H1 (cell line): Measurements from ENCODE around the gene KCNQ1OT1. TPM values are rescaled to one million over a fixed set of nuclear protein-coding genes. Genes with fewer than 3 reads are reported as not detected.

Source experiments
- CTCF ChIA-PET: fragments of 300-600 bp; sonication (Branson Sonifier 250); formaldehyde crosslinking; loops from one replicate; lab custom pipeline; 2021; ENCODE audit not compliant: partially characterized antibody; lab: Charles Lee
- POLR2A ChIA-PET: fragments of 300-600 bp; sonication (Branson Sonifier 250); formaldehyde crosslinking; loops from one replicate; lab custom pipeline; 2021; ENCODE audit warnings: inconsistent platforms; ENCODE audit not compliant: partially characterized antibody; lab: Charles Lee
- DNase-seq, 2 experiments: peaks; one replicate each; pipeline versions ENCODE4 v3.0.0 to v3.0.0-alpha.2; 2010 to 2022; ENCODE audit warnings: low spot score in 2 of 2, low read depth in 1 of 2, mixed read lengths in 1 of 2
- FAIRE-seq: peaks from 2 replicates; lab custom pipeline; 2011; peaks lifted over from hg19 to GRCh38; lab: Jason Lieb, UNC
- H2AFZ ChIP-seq: 2 replicates; pipeline ENCODE4 v1.8.1; 2012; ENCODE audit warnings: low read length, inconsistent platforms
- H2AK5ac ChIP-seq: 2 replicates; pipeline ENCODE4 v1.6.1; 2013; ENCODE audit warnings: low read depth, low read length
- H2BK120ac ChIP-seq: replicated peaks from 2 replicates; pipeline ENCODE3; 2013; ENCODE audit warnings: low read depth, low read length, inconsistent platforms
- H2BK12ac ChIP-seq: 2 replicates; pipeline ENCODE4 v1.6.1; 2013; ENCODE audit warnings: low read depth, low read length
- H2BK15ac ChIP-seq: 2 replicates; pipeline ENCODE4 v1.6.1; 2013; ENCODE audit warnings: low read length
- H2BK20ac ChIP-seq: 2 replicates; pipeline ENCODE4 v1.6.1; 2013; ENCODE audit warnings: low read length
- H2BK5ac ChIP-seq: 2 replicates; pipeline ENCODE4 v1.6.1; 2013; ENCODE audit warnings: low read depth, low read length
- H3K14ac ChIP-seq: 2 replicates; pipeline ENCODE4 v1.6.1; 2013; ENCODE audit warnings: inconsistent platforms; ENCODE audit not compliant: insufficient read length
- H3K18ac ChIP-seq: 2 replicates; pipeline ENCODE4 v1.6.1; 2013; ENCODE audit warnings: low read length; ENCODE audit errors: extremely low read depth
- H3K23ac ChIP-seq: 2 replicates; pipeline ENCODE4 v1.6.1; 2013; ENCODE audit warnings: inconsistent platforms; ENCODE audit not compliant: insufficient read length
- H3K23me2 ChIP-seq: 2 replicates; pipeline ENCODE4 v1.6.1; 2013; ENCODE audit warnings: low read depth, low read length
- H3K27ac ChIP-seq: 2 replicates; pipeline ENCODE4 v1.6.1; 2011; ENCODE audit warnings: low read depth, low read length, inconsistent platforms
- H3K27me3 ChIP-seq, 4 experiments: replicated peaks in 1 of 4; 1 replicate in 1 of 4; 2 replicates in 3 of 4; pipeline versions ENCODE4 v1.6.1 to v1.8.1; 2011 to 2013; ENCODE audit warnings: low read length in 3 of 4, mild to moderate bottlenecking in 3 of 4, inconsistent platforms in 2 of 4, mixed read lengths in 2 of 4, moderate library complexity in 1 of 4; ENCODE audit not compliant: control insufficient read depth in 3 of 4, insufficient read depth in 3 of 4; ENCODE audit errors: extremely low read depth in 1 of 4
- H3K36me3 ChIP-seq, 4 experiments: 2 replicates each; pipeline versions ENCODE4 v1.6.1 to v1.8.1; 2011 to 2013; ENCODE audit warnings: mild to moderate bottlenecking in 4 of 4, low read length in 3 of 4, moderate library complexity in 2 of 4, control low read depth in 1 of 4, inconsistent platforms in 1 of 4; ENCODE audit not compliant: insufficient read depth in 4 of 4, control insufficient read depth in 2 of 4
- H3K4ac ChIP-seq: replicated peaks from 2 replicates; pipeline ENCODE3; 2013; ENCODE audit warnings: low read length, low read depth, mixed read lengths, inconsistent platforms; ENCODE audit not compliant: insufficient read length
- H3K4me1 ChIP-seq, 4 experiments: replicated peaks in 1 of 4; 1 replicate in 1 of 4; 2 replicates in 3 of 4; pipeline versions ENCODE4 v1.6.1 to v1.8.1; 2011 to 2013; ENCODE audit warnings: low read length in 3 of 4, inconsistent platforms in 2 of 4, mixed read lengths in 1 of 4; ENCODE audit not compliant: insufficient read depth in 4 of 4, control insufficient read depth in 3 of 4
- H3K4me2 ChIP-seq, 2 experiments: 2 replicates each; pipeline versions ENCODE4 v1.6.1 to v1.8.1; 2011 to 2013; ENCODE audit warnings: low read depth in 2 of 2, low read length in 2 of 2, control low read depth in 1 of 2, inconsistent platforms in 1 of 2, mild to moderate bottlenecking in 1 of 2; ENCODE audit not compliant: insufficient read depth in 1 of 2
- H3K4me3 ChIP-seq, 4 experiments: fragments of 200-600, 300-600 bp in 1 of 4; sonication (generic), shearing (Covaris generic), sonication (Bioruptor Twin) in 1 of 4; 2 replicates each; pipeline versions ENCODE4 v1.5.1 to v1.8.1; 2011 to 2016; ENCODE audit warnings: low read length in 4 of 4, low read depth in 3 of 4, control low read depth in 2 of 4, inconsistent platforms in 2 of 4, mild to moderate bottlenecking in 2 of 4, mixed read lengths in 1 of 4, moderate library complexity in 1 of 4; ENCODE audit not compliant: insufficient read depth in 2 of 4; ENCODE audit errors: extremely low read depth in 1 of 4
- H3K56ac ChIP-seq: replicated peaks from 2 replicates; pipeline ENCODE3; 2013; ENCODE audit warnings: low read depth, mild to moderate bottlenecking, mixed read lengths, low read length, inconsistent platforms; ENCODE audit not compliant: insufficient read length
- H3K79me1 ChIP-seq: 2 replicates; pipeline ENCODE4 v1.6.1; 2013; ENCODE audit warnings: low read depth, low read length, control low read depth
- H3K79me2 ChIP-seq, 2 experiments: 2 replicates each; pipeline versions ENCODE4 v1.6.1 to v1.8.1; 2012 to 2013; ENCODE audit warnings: low read length in 2 of 2, mild to moderate bottlenecking in 2 of 2, inconsistent platforms in 1 of 2; ENCODE audit not compliant: insufficient read depth in 2 of 2, control insufficient read depth in 1 of 2
- H3K9ac ChIP-seq, 4 experiments: replicated peaks in 1 of 4; 1 replicate in 1 of 4; 2 replicates in 3 of 4; pipeline versions ENCODE4 v1.6.1 to v1.8.1; 2011 to 2013; ENCODE audit warnings: low read depth in 3 of 4, low read length in 3 of 4, control low read depth in 2 of 4, mild to moderate bottlenecking in 2 of 4, moderate library complexity in 2 of 4, inconsistent platforms in 1 of 4; ENCODE audit errors: extremely low read depth in 1 of 4
- H3K9me3 ChIP-seq, 2 experiments: 2 replicates each; pipeline versions ENCODE4 v1.6.1 to v1.8.1; 2012 to 2013; ENCODE audit warnings: mild to moderate bottlenecking in 2 of 2, moderate library complexity in 2 of 2, control low read depth in 1 of 2, inconsistent platforms in 1 of 2, low read depth in 1 of 2, low read length in 1 of 2, mixed read lengths in 1 of 2; ENCODE audit not compliant: insufficient read depth in 2 of 2
- H4K20me1 ChIP-seq, 2 experiments: replicated peaks in 1 of 2; 2 replicates each; pipeline versions ENCODE3 to v1.8.1; 2011 to 2013; ENCODE audit warnings: inconsistent platforms in 2 of 2, low read length in 2 of 2, mild to moderate bottlenecking in 1 of 2; ENCODE audit not compliant: insufficient read depth in 2 of 2, control insufficient read depth in 1 of 2
- H4K5ac ChIP-seq: 2 replicates; pipeline ENCODE4 v1.6.1; 2013; ENCODE audit warnings: low read length, low read depth, mixed read lengths, inconsistent platforms; ENCODE audit not compliant: insufficient read length
- H4K8ac ChIP-seq: 2 replicates; pipeline ENCODE4 v1.8.0; 2013; ENCODE audit warnings: mild to moderate bottlenecking, moderate library complexity, low read length, inconsistent platforms; ENCODE audit not compliant: insufficient read depth; ENCODE audit errors: extremely low read depth
- H4K91ac ChIP-seq: replicated peaks from 2 replicates; pipeline ENCODE3; 2013; ENCODE audit warnings: low read length, mixed read lengths, inconsistent platforms; ENCODE audit not compliant: insufficient read length
- EZH2 ChIP-seq: fragments of 200-600 bp; sonication (generic); IDR thresholded peaks from 2 replicates; pipeline ENCODE4 v1.7.1; 2012; ENCODE audit warnings: low read depth, mild to moderate bottlenecking, moderate library complexity, low read length, inconsistent platforms; ENCODE audit not compliant: severe bottlenecking
- GABPA ChIP-seq: IDR thresholded peaks from 2 replicates; pipeline ENCODE4 v1.6.1; 2011; ENCODE audit warnings: mild to moderate bottlenecking, low read length, moderate library complexity, borderline replicate concordance; ENCODE audit not compliant: insufficient read depth
- JUND ChIP-seq: IDR thresholded peaks from 2 replicates; pipeline ENCODE4 v1.6.1; 2011; ENCODE audit warnings: mild to moderate bottlenecking, improper control_type of control experiment, low read length
- SAP30 ChIP-seq: fragments of 300-600 bp; sonication (generic); IDR thresholded peaks from 2 replicates; pipeline ENCODE4 v1.7.1; 2012; ENCODE audit warnings: low read length, moderate library complexity, mild to moderate bottlenecking, inconsistent platforms; ENCODE audit not compliant: insufficient read depth, insufficient replicate concordance
- WGBS, 2 experiments: shearing (Covaris generic) in 1 of 2; methylation state at CpG; one replicate each; pipeline versions ENCODE4 v1.1.6 to v1.1.7; 2013 to 2015; ENCODE audit warnings: low lambda C conversion rate in 2 of 2, mixed read lengths in 2 of 2, inconsistent platforms in 1 of 2, low coverage in 1 of 2, missing lambda C conversion rate in 1 of 2; ENCODE audit not compliant: insufficient replicate concordance in 2 of 2, insufficient coverage in 1 of 2, insufficient read length in 1 of 2; ENCODE audit errors: extremely low coverage in 1 of 2, missing lambda C conversion rate in 1 of 2; 5-methylcytosine and 5-hydroxymethylcytosine counted together
- polyA plus RNA-seq, 7 experiments: library from polyadenylated mRNA; depleted of rRNA in 3 of 7; stranded (reverse) in 5 of 7; unstranded in 2 of 7; fragments of >200 nt in 5 of 7; fragments of 200-250 nt in 2 of 7; gene quantifications; 1 replicate in 5 of 7; 2 replicates in 1 of 7; 4 replicates in 1 of 7; pipeline versions ENCODE4 v1.2.1 to v1.2.3, GENCODE V29; 2011 to 2013; ENCODE audit warnings: missing spikeins in 2 of 7, mixed read lengths in 2 of 7
- total RNA-seq: library from RNA; stranded (reverse); fragmentation: NEBNext Ultra II Directional; extraction: Animal tissue kit (Norgen Biotek cat#: 25700); gene quantifications from 2 replicates; pipeline ENCODE4 v1.2.1, GENCODE V29; 2021
- TF ChIP-seq, protein P1 (sequence below), 3 experiments: IDR thresholded peaks; 1 replicate in 2 of 3; 2 replicates in 1 of 3; pipeline versions ENCODE4 v1.5.1 to v1.6.1; 2011; ENCODE audit warnings: low read length in 3 of 3, mild to moderate bottlenecking in 3 of 3, inconsistent platforms in 2 of 3, low read depth in 1 of 3, moderate library complexity in 1 of 3; ENCODE audit not compliant: insufficient read depth in 1 of 3; ENCODE audit errors: control extremely low read depth in 1 of 3
- TF ChIP-seq, protein P2 (sequence below): IDR thresholded peaks from 2 replicates; pipeline ENCODE4 v1.6.1; 2011; ENCODE audit warnings: low read length, improper control_type of control experiment

KCNQ1OT1 gene
- total and polyA plus RNA-seq, 2 of the 8 experiments (the other 6 are each of a cell fraction or from before 2014, with no cell fraction given): 0.21 to 1.2 TPM

DNA sequence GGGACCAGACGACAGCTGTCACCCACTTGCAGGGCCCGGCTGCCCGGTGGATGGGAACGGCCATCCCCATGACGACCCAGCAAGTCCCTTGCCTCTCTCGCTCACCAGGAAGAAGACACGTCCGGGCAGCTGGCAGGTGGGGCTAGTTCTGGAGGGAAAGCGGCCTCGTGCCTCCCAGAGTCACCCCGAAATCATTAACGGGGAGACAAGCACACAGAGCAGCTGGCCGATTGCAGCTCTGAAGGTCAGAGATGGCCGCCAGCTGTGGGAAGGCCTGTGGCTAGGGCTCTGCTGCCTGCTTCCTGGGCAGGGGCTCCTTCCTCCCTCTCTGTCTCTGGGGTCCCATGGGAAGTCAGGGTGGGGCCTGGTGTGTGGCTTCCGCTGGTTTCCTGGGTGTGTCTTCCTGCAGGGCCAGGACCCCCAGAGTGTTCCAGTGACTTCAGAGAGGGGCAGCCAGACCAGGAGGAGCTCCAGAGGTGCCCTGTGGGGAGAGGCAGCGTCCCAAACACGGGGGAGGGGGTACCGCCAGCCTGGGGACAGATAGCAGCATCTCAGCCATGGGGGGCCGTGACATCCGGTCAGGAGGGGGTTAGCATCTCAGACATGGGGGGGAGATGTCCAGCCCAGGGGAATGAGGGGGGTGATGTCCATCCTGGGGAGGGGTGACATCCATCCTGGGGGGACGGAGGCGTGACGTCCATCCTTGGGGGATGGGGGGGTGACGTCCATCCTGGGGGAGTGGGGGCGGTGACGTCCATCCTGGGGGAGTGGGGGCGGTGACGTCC is 140.1 kb downstream of the KCNQ1OT1 start:
- Histone ChIP-seq H3K79me1 (no peaks in the 10 kb centered on the region), H3K56ac (no peak overlapping the region), H2BK5ac (no peak overlapping the region), H4K20me1 (peaks cover 0 to 3% of the 10 kb centered on the region in 2 experiments), H3K4me3 (no peak overlapping the region), H3K9me3 (peaks cover 0 to 3% of the 10 kb centered on the region in 2 experiments; a peak in 2 of 4 replicates), H2BK120ac (no peak overlapping the region), H3K14ac (no peak overlapping the region), H3K4ac (no peak overlapping the region), H2BK12ac (no peak overlapping the region), H3K4me2 (no peak overlapping the region), H3K23ac (no peak overlapping the region), H2AK5ac (no peak overlapping the region), H2AFZ (no peak overlapping the region), H3K18ac (no peak overlapping the region), H3K9ac (no peak overlapping the region), H4K8ac (no peak overlapping the region; the same call in 1 of the 2 replicates), H4K91ac (no peak overlapping the region), H2BK20ac (no peak overlapping the region), H3K27ac (no peak overlapping the region), H3K36me3 (no peaks in the 10 kb centered on the region), H3K79me2 (no peaks in the 10 kb centered on the region), H2BK15ac (no peak overlapping the region), H3K27me3 (peaks cover 3 to 58% (median 29%) of the 10 kb centered on the region in 4 experiments), H3K23me2 (no peaks in the 10 kb centered on the region), H3K4me1 (peaks cover 0 to 9% (median 2%) of the 10 kb centered on the region in 4 experiments; a peak in 3 of 7 replicates), H4K5ac (no peak overlapping the region)
- ChIA-PET POLR2A (no interaction called here), CTCF (interaction anchor here (0.6 to 1.1 kb wide), 2 partner anchors 27 to 333 kb away, joined by 3 read pairs; no protein-coding TSS in a partner anchor)
- DNase-seq (no peak), FAIRE-seq (no peak)
- TF ChIP-seq SAP30 (no peak), GABPA (no peak), JUND (no peak), EZH2 (no peak)
- TF ChIP-seq, protein P1, sequence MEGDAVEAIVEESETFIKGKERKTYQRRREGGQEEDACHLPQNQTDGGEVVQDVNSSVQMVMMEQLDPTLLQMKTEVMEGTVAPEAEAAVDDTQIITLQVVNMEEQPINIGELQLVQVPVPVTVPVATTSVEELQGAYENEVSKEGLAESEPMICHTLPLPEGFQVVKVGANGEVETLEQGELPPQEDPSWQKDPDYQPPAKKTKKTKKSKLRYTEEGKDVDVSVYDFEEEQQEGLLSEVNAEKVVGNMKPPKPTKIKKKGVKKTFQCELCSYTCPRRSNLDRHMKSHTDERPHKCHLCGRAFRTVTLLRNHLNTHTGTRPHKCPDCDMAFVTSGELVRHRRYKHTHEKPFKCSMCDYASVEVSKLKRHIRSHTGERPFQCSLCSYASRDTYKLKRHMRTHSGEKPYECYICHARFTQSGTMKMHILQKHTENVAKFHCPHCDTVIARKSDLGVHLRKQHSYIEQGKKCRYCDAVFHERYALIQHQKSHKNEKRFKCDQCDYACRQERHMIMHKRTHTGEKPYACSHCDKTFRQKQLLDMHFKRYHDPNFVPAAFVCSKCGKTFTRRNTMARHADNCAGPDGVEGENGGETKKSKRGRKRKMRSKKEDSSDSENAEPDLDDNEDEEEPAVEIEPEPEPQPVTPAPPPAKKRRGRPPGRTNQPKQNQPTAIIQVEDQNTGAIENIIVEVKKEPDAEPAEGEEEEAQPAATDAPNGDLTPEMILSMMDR (IDR thresholded peaks at IDR 0.05; ENCODE audit: control extremely low read depth in 1 of 3, insufficient read depth in 1 of 3, low read depth in 1 of 3, low read length in 3 of 3): no peak
- TF ChIP-seq, protein P2, sequence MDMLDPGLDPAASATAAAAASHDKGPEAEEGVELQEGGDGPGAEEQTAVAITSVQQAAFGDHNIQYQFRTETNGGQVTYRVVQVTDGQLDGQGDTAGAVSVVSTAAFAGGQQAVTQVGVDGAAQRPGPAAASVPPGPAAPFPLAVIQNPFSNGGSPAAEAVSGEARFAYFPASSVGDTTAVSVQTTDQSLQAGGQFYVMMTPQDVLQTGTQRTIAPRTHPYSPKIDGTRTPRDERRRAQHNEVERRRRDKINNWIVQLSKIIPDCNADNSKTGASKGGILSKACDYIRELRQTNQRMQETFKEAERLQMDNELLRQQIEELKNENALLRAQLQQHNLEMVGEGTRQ: no peak
- 89% methylated on average over 18 of the region's 28 CpGs; no CpG with 5 or more reads in 1 of the 2 experiments for WGBS, 2 experiments
